ENCODE measurements around the gene LAMTOR1.

The LAMTOR1 gene

DNA sequence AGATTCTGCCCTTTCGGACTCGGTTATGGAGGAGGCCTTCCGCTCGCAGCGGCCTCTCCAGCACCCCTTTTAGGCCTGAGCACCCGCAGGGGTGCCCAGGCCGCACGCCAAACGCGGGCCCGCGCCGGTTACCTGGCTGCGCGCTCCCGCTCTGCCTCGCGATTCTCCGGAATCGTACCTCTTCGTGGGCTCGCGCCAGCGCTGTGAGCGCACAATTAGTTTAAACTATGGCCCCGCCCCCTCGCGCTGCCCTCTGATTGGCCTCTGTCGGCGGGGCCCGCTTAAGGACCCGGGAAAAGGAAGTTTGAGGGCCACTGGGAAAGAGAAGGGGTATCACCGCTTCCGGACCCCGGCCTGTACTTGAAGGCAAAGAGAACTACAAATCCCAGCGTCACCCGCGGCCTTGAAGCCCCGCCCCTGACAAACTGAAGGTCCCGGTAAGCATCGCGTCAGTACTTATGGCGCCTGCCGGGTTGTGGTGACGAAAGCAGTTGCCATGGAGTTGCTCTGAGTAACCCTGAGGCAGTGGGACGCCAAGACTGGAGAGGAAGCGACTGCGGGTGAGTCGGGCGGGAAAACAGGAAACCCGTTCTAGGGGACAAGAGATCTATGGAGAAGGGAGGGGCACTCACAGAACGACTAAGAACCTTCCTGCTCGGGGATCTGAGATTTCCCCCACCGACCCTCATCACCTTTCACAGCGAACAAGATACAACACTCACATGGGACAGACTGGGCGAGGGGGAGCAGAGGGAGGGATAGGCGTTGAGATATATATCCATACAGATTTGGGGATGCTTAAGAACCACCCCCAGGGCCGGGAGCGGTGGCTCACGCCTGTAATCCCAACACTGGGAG is 22.5 kb downstream of the LAMTOR1 start, which contains the start of the genes LRRC51 and NUMA1:
Gene LRRC51, plus strand, starts transcription at position 525 of the 858 bp plus-strand sequence. CDS start 8,234 bp downstream, outside the sequence.
Gene NUMA1, minus strand, starts transcription at position 217 of the 858 bp plus-strand sequence. CDS start 44,599 bp downstream, outside the sequence.
- DNase-seq = peak; percentile 99

DNA sequence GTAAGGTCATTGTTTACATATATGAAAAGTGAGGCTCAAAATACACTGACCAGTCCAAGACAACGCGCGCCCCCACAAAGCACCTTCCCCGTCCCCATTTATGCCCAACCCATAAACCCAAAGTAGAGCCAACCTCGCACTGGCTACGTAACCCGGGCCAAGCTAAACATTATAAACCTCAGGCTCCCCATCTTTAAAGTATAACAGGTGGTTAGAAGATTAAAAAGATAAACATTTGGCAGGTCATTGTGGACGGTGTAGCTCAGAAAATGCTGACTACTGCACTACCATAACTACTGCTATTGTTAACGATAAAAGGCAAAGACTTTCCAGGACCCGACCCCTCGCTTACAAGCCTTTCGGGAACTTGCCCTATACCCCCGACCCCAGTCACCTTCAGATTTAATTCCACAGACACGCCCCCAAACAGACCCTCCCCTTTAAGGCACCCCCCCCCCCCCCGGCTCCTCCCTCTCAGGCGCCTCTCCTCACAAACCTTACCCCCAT is 23.2 kb downstream of the LAMTOR1 start:
- DNase-seq = no peak

DNA sequence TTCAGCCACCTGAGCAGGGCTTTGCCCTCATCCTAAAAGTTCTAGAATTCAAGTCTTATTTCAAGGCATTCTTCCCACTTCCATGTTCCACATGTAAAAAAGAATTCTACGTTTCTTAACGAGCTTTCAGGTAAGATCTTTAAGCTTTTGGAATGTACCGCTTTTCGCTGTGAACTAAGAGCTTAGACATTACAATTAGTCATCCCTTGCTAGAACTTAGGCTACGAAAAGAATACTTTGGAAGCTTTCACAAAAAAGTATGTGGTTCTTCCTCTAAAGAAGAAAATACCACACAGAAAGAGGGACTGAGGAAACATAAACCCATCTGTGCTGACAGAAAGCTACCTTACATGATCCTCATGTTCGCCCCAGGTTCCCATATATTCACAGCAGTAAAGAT is 24.6 kb downstream of the LAMTOR1 start:
- no peak for DNase-seq

DNA sequence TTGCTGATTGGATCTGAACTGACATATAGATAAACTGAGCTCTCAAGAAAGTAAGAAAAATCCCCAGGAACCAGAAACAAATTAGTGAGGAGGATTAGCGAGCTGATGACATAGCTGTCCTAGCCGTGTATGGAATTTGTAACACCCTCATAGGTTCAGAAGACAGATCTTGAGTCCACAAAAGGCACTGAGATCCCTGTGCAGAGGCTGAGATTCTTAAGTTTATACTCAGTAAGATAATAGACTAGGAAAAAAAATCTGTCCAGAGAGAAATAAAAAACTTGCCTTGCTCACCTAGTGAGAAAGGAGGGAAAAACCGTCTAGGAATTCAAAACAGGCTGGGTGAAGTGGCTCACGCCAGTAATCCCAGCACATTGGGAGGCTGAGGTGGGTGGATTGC is 27.3 kb downstream of the LAMTOR1 start:
- DNase-seq = no peak

DNA sequence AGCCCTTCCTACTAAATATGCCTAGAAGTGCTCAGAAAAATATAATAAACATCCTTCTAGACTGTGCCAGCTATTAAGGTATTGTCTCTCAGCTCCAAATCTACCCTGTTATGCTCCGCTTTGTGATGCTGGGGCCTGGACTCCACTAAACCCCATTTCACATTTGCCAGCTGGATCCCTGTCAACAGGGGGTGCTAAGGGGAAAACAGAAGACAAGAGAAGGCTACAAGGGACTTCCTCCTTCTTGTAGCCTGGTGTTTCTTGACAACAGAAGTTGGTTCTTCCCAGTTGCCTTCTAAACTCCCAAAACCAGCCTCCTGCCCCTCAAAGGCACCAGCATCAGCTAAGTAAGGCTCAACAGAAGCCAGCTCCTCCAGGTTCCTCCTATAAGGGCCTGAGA is 28.0 kb downstream of the LAMTOR1 start:
- DNase-seq = no peak

DNA sequence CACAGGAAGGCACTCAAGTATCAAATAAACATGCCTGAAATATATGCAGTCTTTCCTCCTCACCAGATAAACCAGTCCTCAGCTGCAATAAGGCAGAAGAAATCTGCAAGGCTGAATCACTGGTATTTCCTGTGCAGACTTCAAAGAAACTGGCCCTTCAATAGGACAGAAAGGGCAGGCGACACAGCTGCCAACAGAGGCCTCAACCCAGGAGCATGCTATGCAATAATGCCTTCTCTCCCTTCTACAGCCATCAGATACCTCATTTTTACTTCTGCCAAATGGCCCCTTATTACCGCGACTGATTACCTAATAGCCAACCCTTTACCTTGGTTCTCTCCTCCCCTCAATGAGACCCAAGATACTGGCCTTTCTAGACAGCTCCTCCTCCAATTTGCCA is 30.7 kb downstream of the LAMTOR1 start:
- no peak for DNase-seq

DNA sequence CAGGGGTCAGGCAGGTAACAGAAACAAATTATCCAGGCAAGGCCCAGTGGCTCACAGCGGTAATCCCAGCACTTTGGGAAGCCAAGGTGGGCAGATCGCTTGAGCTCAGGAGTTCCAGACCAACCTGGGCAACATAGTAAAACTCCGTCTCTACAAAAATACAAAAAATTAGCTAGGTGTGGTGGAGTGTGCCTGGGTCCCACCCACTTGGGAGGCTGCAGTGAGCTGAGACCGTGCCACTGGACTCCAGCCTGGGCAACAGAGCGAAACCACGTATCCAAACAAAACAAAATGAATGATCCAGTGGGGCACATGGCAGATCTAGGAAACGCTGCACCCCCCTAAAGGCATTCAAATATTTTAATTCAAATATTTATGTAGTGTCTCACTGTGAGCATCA is 32.6 kb downstream of the LAMTOR1 start:
- no peak for DNase-seq

DNA sequence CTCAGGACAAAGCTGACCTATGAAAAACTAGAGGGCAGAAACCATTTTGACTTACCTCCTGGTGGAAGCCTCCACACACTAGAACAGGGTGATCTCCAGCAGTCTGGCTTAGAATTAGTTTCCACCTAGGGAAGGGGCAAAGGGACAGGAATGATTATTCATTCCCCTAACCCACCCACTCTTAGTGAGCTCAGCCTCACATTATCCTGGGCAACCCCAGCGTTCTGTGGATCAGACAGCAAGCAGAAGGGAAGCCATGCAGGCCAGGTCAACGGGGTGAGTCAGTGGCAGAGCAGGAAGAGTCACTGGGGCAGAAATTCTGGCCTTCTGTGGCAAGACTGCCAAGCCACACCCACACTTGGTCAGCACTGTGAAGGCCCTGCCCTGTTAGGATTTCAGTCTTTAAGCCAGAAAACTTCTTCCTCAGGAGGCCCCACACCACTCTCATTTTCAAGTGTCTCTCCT is 33.3 kb downstream of the LAMTOR1 start:
- no peak for DNase-seq

DNA sequence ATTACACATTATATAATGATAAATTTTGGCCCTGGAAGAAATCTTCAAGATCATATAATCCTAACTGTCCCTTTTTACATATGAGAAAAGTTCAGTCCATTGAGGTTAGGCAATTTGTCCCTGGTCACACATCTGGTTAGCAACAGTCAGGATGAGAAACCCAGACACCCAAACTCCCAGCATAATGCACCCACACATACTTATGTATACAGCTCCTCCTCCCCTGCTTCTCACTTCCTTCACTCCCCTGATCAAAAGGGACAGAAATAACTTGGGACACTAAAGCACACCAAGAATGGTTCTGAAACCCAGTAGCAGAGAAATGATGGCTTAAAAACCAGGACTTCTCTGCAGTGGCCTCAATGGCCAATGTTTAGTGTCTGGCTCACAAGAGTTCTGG is 33.9 kb downstream of the LAMTOR1 start:
- no peak for DNase-seq

DNA sequence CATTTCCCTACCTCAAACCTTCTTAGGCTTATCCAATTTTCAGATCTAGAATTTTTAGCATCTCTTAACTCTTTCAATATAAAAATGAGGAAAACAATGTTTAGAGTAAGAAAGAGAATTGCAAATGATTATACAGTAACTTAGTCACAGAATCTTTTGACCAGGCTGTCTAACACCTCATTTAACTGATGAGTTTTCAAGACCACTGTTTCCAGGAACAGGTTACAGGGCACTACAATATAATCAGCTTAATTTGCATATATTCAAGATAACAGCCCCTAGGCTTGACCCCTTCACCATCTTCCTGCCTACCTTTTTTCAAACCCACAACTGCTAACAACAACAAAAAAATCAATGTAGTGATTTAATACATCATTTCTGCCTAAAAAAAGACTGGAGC is 35.4 kb downstream of the LAMTOR1 start:
- DNase-seq = no peak

DNA sequence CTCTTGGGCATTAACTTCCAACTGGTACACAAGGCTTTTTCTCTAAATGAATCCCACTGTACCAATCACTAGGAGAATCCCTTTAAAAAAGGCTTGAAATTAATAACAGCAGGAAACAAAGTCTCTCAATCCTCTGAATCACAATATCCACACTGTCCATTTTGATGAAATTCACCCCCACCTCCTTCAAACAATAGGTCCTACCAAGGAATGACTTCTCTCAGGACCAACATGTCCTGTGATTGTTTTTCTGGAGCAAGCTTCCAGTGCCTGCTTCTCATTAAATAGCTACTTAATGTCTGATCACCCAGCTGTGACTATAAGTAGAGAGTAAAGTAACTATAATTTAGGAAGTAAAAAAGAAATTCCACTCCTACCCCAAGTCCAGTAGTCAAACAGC is 35.8 kb downstream of the LAMTOR1 start:
- DNase-seq = no peak

DNA sequence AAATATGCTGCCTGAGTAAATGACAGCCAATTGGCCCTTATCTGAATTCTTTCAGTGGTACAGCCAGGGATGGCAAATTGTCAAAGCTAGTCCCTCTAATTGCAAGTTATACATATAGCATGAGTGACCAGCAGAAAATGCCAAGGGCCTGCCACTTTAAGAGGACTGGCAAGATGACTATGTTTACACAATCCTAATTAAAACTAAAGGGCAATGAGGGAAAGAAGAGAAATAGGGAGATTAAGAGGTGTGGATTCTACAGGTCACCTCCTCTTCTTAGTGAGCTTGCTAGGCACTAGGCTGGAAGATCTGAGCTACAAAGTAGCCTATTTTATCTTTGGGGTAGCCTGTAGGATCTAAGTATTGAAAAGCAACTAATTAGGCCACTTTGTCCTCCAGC is 36.2 kb downstream of the LAMTOR1 start:
- no peak for DNase-seq

DNA sequence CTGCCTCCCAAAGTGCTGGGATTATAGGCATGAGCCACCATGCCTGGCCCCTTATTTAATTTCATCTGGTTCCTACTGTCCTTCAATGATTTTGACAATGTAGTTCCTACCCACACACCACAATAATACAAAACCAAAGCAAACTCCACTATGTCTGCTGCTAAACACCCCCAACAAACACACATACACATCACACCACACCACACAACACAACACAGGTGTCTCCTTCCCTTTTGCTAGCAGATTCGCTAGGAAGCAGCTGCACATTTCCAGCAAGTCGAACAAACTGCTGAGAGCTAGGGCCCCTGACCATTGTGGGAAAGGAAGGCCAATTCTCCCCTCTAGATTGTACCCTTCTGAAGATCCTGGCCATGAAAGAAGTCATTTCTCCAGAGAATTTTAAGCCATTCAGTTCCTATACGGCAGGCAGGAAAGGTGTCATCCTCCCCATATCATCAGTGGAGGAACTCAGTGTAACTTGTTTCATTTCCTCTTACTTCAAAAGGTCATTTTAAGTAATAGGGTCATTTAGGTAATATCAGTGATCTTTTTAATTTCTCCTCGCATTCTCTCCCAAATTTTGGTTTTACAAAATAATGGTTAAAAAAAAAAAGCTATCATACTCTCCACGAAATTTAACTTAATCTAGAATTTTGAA is 41.2 kb downstream of the LAMTOR1 start:
- no peak for DNase-seq

DNA sequence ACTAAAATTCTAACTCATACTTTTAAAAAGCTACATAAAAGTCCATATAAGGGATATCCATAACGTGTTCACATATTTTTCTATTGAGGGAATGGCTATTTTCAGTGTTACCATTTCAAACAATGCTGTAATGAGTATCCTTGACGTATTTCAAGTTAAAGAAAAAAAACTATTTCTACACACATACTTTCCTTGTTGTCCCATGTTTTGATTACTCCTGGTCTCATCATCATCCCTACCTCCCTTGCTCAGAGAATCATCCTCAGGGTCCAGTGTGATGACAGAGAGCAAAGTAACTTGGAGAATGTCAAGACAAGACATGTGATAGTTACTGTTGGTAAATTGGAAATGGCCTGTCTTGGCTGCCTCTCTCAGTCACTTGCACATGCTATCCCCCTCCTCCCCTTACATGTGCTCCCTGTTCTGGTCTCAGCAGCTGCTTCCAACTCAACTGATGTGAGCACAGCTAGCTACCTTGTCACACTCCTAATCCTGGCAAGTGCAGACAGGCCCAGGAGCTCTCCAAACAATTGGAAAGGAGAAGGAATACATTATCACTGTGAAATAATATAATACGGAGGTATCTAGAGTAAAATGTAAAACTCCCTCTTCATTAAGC is 44.6 kb downstream of the LAMTOR1 start:
- DNase-seq = no peak

DNA sequence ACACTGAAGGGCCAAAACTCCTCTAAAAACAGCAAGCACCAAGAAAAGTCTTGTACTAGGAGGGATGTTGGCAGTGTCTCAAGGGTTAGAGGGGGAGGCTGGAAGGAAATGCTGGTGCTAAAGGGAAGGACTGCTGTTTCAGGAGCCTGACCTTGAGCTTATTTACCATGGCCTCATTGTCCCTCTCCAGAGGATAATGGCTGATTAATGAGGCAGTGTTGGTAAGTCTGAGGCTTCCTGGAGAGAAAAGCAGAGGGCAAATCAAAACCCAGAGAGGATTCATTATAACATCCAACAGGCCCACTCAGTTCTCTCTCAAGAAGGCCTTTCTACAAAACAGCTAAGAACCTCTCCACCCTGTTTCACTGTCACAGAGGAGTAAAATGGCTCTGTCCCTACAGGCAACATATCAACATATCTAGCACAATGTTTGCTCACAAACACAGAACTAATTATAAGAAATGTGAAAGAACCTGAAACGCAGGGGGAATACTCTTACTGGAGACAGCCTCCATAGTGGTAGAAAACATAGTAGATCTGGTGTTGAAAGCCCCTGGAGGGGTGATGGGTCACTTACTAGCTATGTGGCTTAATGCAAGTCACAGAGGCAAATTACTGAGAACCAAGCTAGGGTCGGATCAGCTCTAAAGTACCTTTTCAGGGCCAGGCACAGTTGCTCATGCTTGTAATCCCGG is 54.2 kb downstream of the LAMTOR1 start:
- no peak for DNase-seq

Data from NCI-H1930 (cell line).